MM.1S (cell line): ENCODE data around the gene CENPX.
A peak's percentile ranks its signal among the peaks of the same experiment; 100 is the strongest.

Experiments
- DNase-seq: peaks from one replicate; pipeline ENCODE4 v3.0.0-alpha.2; 2015
- H2AFZ ChIP-seq: fragments of 300-600 bp; sonication (generic); 2 replicates; pipeline ENCODE4 v1.6.0; 2016; ENCODE audit warnings: antibody characterized with exemption, low read length
- H3F3A ChIP-seq: fragments of 300-600 bp; sonication (generic); 2 replicates; pipeline ENCODE4 v1.6.1; 2016; ENCODE audit warnings: mild to moderate bottlenecking, antibody characterized with exemption, low read length, moderate library complexity, mixed read lengths; ENCODE audit not compliant: insufficient read depth
- H3K27ac ChIP-seq: fragments of 300-600 bp; sonication (generic); 2 replicates; pipeline ENCODE4 v1.5.1; 2016; ENCODE audit warnings: mild to moderate bottlenecking, low read length
- H3K27me3 ChIP-seq: fragments of 300-600 bp; sonication (generic); replicated peaks from 2 replicates; pipeline ENCODE4 v1.6.0; 2016; ENCODE audit warnings: low read length; ENCODE audit not compliant: insufficient read depth
- H3K36me3 ChIP-seq: fragments of 300-600 bp; sonication (generic); replicated peaks from 2 replicates; pipeline ENCODE4 v1.6.1; 2016; ENCODE audit warnings: mild to moderate bottlenecking, low read length, mixed read lengths; ENCODE audit not compliant: insufficient read depth
- H3K4me1 ChIP-seq: fragments of 300-600 bp; sonication (generic); 2 replicates; pipeline ENCODE4 v1.6.1; 2016; ENCODE audit warnings: low read length, mixed read lengths
- H3K4me2 ChIP-seq: fragments of 300-600 bp; sonication (generic); 2 replicates; pipeline ENCODE4 v1.6.0; 2016; ENCODE audit warnings: low read depth, low read length
- H3K4me3 ChIP-seq: fragments of 300-600 bp; sonication (generic); 2 replicates; pipeline ENCODE4 v1.5.1; 2016; ENCODE audit warnings: low read length, mixed read lengths
- H3K79me2 ChIP-seq: fragments of 300-600 bp; sonication (generic); 2 replicates; pipeline ENCODE4 v1.6.1; 2016; ENCODE audit warnings: mixed run types, low read length, mixed read lengths
- H3K9ac ChIP-seq: fragments of 300-600 bp; sonication (generic); 2 replicates; pipeline ENCODE4 v1.6.1; 2016; ENCODE audit warnings: low read length, mixed read lengths
- H3K9me2 ChIP-seq: fragments of 300-600 bp; sonication (generic); replicated peaks from 2 replicates; pipeline ENCODE4 v1.6.1; 2016; ENCODE audit warnings: mild to moderate bottlenecking, low read length, mixed read lengths; ENCODE audit not compliant: insufficient read depth
- H3K9me3 ChIP-seq: fragments of 300-600 bp; sonication (generic); replicated peaks from 2 replicates; pipeline ENCODE4 v1.6.1; 2016; ENCODE audit warnings: mild to moderate bottlenecking, low read length, mixed read lengths; ENCODE audit not compliant: insufficient read depth
- H4K20me1 ChIP-seq: fragments of 300-600 bp; sonication (generic); 2 replicates; pipeline ENCODE4 v1.6.1; 2016; ENCODE audit warnings: mild to moderate bottlenecking, low read length, moderate library complexity, mixed read lengths; ENCODE audit not compliant: insufficient read depth
- EZH2 ChIP-seq: fragments of 300-600 bp; sonication (generic); optimal IDR thresholded peaks from 2 replicates; pipeline ENCODE3; 2017; ENCODE audit warnings: low read depth, mild to moderate bottlenecking, antibody characterized with exemption, low read length, mixed read lengths
- EZH2phosphoT487 ChIP-seq: fragments of 300-600 bp; sonication (generic); IDR thresholded peaks from 2 replicates; pipeline ENCODE4 v1.6.1; 2018; ENCODE audit warnings: antibody characterized with exemption, low read length
- TF ChIP-seq, protein P1 (sequence below): fragments of 300-600 bp; sonication (generic); IDR thresholded peaks from 2 replicates; pipeline ENCODE4 v1.5.1; 2016; ENCODE audit warnings: antibody characterized with exemption, low read length, mixed read lengths

The CENPX gene

DNA sequence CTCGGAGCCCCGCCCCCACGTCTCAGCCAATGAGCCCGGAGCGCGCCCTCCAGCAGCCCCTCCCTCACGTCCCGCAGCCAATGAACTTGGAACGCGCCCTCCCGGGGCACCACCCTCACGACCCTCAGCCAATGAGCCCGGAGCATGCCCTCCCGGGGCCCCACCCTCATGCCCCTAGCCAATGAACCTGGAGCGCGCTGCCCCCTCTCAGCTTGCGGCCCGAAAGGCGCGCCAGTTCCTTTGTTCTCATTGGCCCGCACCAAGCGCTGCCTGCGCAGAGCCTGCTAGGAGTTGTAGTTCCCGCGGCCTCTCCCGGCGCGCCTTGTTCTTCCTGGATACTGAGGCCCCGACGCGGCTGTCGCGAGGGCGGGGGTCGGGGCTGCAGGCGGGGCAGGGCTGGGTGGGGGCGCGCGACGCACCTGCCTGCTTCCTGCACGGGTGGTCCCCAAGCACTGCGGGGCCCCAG, 336 bp upstream of the CENPX start, which contains the start of gene LRRC45:
Gene LRRC45, plus strand, starts transcription at position 325 of the 466 bp plus-strand sequence. CDS start 339 bp downstream, outside the sequence.
- H3K27ac ChIP-seq, result peak within 1 kb of the TSS; percentile 27; the same call in 1 of the 2 replicates
- TF ChIP-seq EZH2 (no peak), EZH2phosphoT487 (no peak)
- TF ChIP-seq, protein P1, sequence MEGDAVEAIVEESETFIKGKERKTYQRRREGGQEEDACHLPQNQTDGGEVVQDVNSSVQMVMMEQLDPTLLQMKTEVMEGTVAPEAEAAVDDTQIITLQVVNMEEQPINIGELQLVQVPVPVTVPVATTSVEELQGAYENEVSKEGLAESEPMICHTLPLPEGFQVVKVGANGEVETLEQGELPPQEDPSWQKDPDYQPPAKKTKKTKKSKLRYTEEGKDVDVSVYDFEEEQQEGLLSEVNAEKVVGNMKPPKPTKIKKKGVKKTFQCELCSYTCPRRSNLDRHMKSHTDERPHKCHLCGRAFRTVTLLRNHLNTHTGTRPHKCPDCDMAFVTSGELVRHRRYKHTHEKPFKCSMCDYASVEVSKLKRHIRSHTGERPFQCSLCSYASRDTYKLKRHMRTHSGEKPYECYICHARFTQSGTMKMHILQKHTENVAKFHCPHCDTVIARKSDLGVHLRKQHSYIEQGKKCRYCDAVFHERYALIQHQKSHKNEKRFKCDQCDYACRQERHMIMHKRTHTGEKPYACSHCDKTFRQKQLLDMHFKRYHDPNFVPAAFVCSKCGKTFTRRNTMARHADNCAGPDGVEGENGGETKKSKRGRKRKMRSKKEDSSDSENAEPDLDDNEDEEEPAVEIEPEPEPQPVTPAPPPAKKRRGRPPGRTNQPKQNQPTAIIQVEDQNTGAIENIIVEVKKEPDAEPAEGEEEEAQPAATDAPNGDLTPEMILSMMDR, result no peak
- peak within 1 kb of the TSS; percentile 98 for H3K4me2 ChIP-seq
- DNase-seq, result peak; percentile 99
- no peaks in the 10 kb centered on the region for H3K27me3 ChIP-seq
- H3K4me1 ChIP-seq, result peaks cover 9% of the 10 kb centered on the region
- H3K9me2 ChIP-seq, result no peaks in the 10 kb centered on the region
- peak within 1 kb of the TSS; percentile 93 for H2AFZ ChIP-seq
- no peaks in the 10 kb centered on the region for H3K9me3 ChIP-seq
- peaks cover 39% of the 10 kb centered on the region for H3K79me2 ChIP-seq
- peak within 1 kb of the TSS; percentile 100 for H3K4me3 ChIP-seq
- H3K9ac ChIP-seq, result peak within 1 kb of the TSS; percentile 92
- no peaks in the 10 kb centered on the region for H4K20me1 ChIP-seq
- H3K36me3 ChIP-seq, result no peaks in the 10 kb centered on the region
- H3F3A ChIP-seq, result peaks cover 13% of the 10 kb centered on the region

DNA sequence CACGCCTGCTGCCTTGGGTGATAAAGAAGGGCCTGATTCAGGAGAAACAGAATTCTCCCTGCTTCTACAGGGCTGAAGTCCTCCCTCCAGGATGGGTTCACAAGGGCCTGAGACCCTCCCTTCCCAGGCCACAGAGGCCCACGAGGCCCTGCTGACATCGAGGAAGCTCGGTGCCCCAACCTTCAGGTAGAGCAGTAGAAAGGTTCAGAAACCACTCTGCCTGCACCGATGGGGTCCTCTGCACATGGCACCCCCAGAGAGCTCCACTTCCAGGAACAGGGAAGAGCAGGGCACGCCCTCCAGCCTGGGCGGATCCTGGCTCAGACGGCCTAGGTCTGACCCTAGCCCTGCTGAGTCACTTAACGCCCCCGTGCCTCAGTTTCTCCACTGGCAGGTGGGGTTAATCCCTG, 773 bp downstream of the CENPX start:
- no peaks in the 10 kb centered on the region for H3K9me3 ChIP-seq
- H3K36me3 ChIP-seq, result no peaks in the 10 kb centered on the region
- H4K20me1 ChIP-seq, result no peaks in the 10 kb centered on the region
- no peak for DNase-seq
- H3K4me3 ChIP-seq, result peak overlapping the region; percentile 100
- H3K9ac ChIP-seq, result peak overlapping the region; percentile 92
- H3K79me2 ChIP-seq, result peaks cover 39% of the 10 kb centered on the region
- H3F3A ChIP-seq, result peaks cover 13% of the 10 kb centered on the region
- TF ChIP-seq EZH2phosphoT487, result no peak
- no peak for TF ChIP-seq EZH2
- TF ChIP-seq, protein P1, result no peak
- no peaks in the 10 kb centered on the region for H3K9me2 ChIP-seq
- peak overlapping the region; percentile 93; the same call in 1 of the 2 replicates for H2AFZ ChIP-seq
- H3K4me1 ChIP-seq, result peaks cover 9% of the 10 kb centered on the region
- peak overlapping the region; percentile 98 for H3K4me2 ChIP-seq
- H3K27ac ChIP-seq, result peak overlapping the region; percentile 4; the same call in 1 of the 2 replicates
- H3K27me3 ChIP-seq, result no peaks in the 10 kb centered on the region

DNA sequence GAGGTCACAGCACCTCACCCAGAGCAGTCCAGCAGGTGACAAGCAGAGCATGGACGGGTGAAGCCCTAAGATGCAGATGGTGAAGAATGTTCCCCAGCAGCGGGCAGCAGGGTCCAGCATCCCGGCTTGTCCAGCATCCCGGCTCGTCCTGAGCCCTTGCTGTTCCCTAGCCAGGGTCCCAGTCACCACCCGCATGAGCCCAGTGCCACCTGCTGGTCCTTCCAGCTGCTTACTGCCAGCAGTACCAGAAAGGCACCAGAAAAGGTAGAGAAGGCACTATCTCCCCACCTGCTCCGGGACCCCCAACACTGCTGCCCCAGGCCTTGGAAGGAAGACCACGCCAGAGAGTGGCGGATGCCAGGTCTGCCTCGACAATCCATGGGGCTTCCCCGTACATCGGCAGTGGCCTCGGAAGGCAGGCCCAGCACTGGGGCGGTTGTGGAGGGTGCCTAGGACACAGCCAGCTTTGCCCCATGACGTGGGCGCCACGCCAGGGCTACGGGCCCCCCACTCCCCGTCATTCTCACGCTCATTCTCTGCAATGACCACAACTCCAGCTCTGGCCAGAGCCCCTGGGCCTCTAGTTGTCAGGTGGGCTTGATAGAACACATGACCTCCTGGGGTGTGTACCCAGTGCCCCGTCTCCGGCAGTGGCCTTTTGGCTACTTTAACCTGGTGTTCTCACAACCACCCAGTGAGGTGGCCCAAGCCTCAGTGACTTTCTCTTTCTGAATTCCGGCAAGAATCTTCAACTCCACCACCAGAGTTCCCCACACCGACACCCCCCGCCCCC, 1.4 kb downstream of the CENPX start:
- peak; percentile 54 for DNase-seq
- TF ChIP-seq, protein P1, result peak; percentile 72
- TF ChIP-seq EZH2 (no peak), EZH2phosphoT487 (no peak)
- H3K4me3 ChIP-seq, result peak overlapping the region; percentile 100

More for the DNA sequence above, 1.4 kb downstream of the CENPX start:
- H3K4me1 ChIP-seq, result peaks cover 9% of the 10 kb centered on the region
- H3K27me3 ChIP-seq, result no peaks in the 10 kb centered on the region
- H3K9ac ChIP-seq, result peak overlapping the region; percentile 92; the same call in 1 of the 2 replicates
- H3K36me3 ChIP-seq, result no peaks in the 10 kb centered on the region
- H3K4me2 ChIP-seq, result peak overlapping the region; percentile 98
- no peaks in the 10 kb centered on the region for H4K20me1 ChIP-seq
- H2AFZ ChIP-seq, result no peak overlapping the region
- no peaks in the 10 kb centered on the region for H3K9me2 ChIP-seq
- H3K9me3 ChIP-seq, result no peaks in the 10 kb centered on the region
- H3K27ac ChIP-seq, result peak overlapping the region; percentile 4; the same call in 1 of the 2 replicates
- peaks cover 13% of the 10 kb centered on the region for H3F3A ChIP-seq
- H3K79me2 ChIP-seq, result peaks cover 39% of the 10 kb centered on the region
